HEK293 (cell line): ENCODE measurements around the gene EEF1AKMT1.

Experiments
- ATF2 ChIP-seq: fragments of 450-650 bp; formaldehyde crosslinking; IDR thresholded peaks from 2 replicates; pipeline ENCODE4 v1.5.1; 2016; ENCODE audit warnings: missing biosample characterization, missing genetic modification characterization, low read depth
- CTCF ChIP-seq: fragments of 450-650 bp; formaldehyde crosslinking; IDR thresholded peaks from 2 replicates; pipeline ENCODE4 v1.5.1; 2016; ENCODE audit warnings: missing biosample characterization, missing genetic modification characterization
- GLI4 ChIP-seq: fragments of 450-650 bp; formaldehyde crosslinking; IDR thresholded peaks from 2 replicates; pipeline ENCODE4 v1.5.1; 2016; ENCODE audit warnings: missing biosample characterization, missing genetic modification characterization
- ZBTB8A ChIP-seq: fragments of 450-650 bp; formaldehyde crosslinking; IDR thresholded peaks from 2 replicates; pipeline ENCODE4 v1.5.1; 2016; ENCODE audit warnings: missing biosample characterization, missing genetic modification characterization
- ZNF354C ChIP-seq: fragments of 450-650 bp; formaldehyde crosslinking; IDR thresholded peaks from 2 replicates; pipeline ENCODE4 v1.5.1; 2016; ENCODE audit warnings: missing biosample characterization, missing genetic modification characterization, low read depth, borderline replicate concordance
- ZNF362 ChIP-seq: fragments of 450-650 bp; formaldehyde crosslinking; IDR thresholded peaks from 2 replicates; pipeline ENCODE4 v1.5.1; 2016; ENCODE audit warnings: missing biosample characterization, missing genetic modification characterization
- ZNF677 ChIP-seq: fragments of 450-650 bp; IDR thresholded peaks from 2 replicates; pipeline ENCODE4 v1.5.0; 2018; ENCODE audit warnings: missing biosample characterization, mild to moderate bottlenecking, missing genetic modification characterization, moderate library complexity
- ZNF76 ChIP-seq: fragments of 450-650 bp; formaldehyde crosslinking; IDR thresholded peaks from 2 replicates; pipeline ENCODE4; 2016; ENCODE audit warnings: low read depth, missing biosample characterization, missing genetic modification characterization, borderline replicate concordance
- ZNF830 ChIP-seq: fragments of 450-650 bp; IDR thresholded peaks from 2 replicates; pipeline ENCODE4 v1.5.0; 2018; ENCODE audit warnings: missing biosample characterization, missing genetic modification characterization, low read depth, mild to moderate bottlenecking, moderate library complexity

- no peak for TF ChIP-seq ATF2 (tag by site-specific recombination)
- no peak for TF ChIP-seq ZNF677 (tag by site-specific recombination)
- no peak for TF ChIP-seq ZNF362
- TF ChIP-seq CTCF (tag by site-specific recombination), result no peak
- no peak for TF ChIP-seq ZNF76 (tag by site-specific recombination)
- TF ChIP-seq ZNF354C (tag by site-specific recombination), result no peak
- TF ChIP-seq ZBTB8A (tag by site-specific recombination), result no peak
- no peak for TF ChIP-seq GLI4 (tag by site-specific recombination)
- TF ChIP-seq ZNF830 (tag by site-specific recombination), result no peak
Measured at GRCh38 chr13:20714563-20715329, 59.0 kb downstream of the EEF1AKMT1 start.
